ENCODE results near the gene PPIB. TPM values are rescaled to one million over a fixed set of nuclear protein-coding genes. Genes with fewer than 3 reads are reported as not detected.

The PPIB gene
- polyA plus RNA-seq, 1 donor (not counting 4 experiments of a cell fraction or from before 2014, with no cell fraction given), result 544 TPM

DNA sequence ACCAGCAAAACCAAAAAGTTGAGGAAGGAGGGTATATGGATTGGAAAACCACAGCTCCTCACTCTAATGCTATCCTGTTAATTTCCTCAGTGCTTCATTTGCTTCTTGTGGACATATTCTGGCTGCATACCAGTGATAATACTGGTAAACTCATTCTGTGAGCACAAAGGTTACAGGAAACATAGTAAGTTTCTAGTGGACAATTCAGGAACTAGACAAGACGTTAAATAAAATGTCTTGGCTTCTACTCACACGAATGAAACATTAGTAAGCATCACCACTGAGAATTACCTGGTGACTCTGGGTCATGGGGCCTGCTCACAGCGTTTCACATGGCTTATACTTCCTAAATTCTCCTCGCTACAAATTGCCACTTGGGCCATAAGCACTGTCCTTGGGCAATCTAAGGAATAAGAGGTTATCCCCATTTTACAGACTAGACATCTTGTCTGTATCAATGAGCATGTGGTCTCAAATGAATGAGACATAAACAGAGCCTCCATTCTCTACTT, 20.1 kb upstream of the PPIB start:
- dilution Hi-C loops (cut with MboI; ENCODE audit: extremely low pct_ligation_motif_present, low sequenced_read_pairs), result no loop called here

DNA sequence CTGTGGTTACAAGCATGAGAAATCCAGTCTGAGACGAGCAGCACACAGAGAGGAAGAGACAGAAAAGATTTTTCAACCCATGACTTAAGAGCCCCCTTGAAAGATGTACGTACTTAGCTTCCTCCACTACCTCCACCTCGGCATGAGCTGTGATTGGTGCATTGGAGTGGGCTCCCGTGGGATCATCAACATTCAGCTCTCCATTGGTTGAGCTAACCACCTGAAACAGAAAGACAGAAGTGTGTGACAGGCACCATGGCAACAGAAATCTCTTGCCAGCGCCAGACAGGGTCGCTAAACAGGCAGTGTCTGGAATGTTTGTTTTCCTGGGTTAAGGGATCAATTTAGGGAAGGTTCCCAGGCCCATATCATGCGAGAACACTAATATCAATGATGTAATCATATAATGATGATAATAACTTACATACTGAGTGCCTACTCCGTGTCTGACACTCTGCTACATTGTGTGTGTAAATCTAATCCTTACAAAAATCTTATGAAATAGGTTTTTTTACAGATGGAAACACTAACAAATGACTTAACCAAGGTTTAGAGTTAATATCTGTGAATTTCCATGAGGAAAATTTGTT, 17.5 kb upstream of the PPIB start:
- Histone ChIP-seq H3K4me3 (ENCODE audit: control insufficient read depth in 2 of 3, extremely low read depth in 1 of 3, insufficient read depth in 2 of 3, low read depth in 1 of 3, low read length in 3 of 3) (no peak overlapping the region), H3K36me3 (ENCODE audit: control insufficient read depth in 2 of 2, extremely low read depth in 1 of 2, insufficient read depth in 2 of 2, low read length in 2 of 2) (peaks cover 8 to 24% of the 10 kb centered on the region in 2 experiments), H3K9me3 (ENCODE audit: control insufficient read depth, low read depth, low read length) (no peaks in the 10 kb centered on the region), H3K79me2 (ENCODE audit: control insufficient read depth, insufficient read depth, low read length) (no peaks in the 10 kb centered on the region), H3K4me2 (ENCODE audit: control insufficient read depth, extremely low read depth, insufficient read depth, low read depth, low read length) (no peak overlapping the region), H3K27ac (ENCODE audit: control insufficient read depth, insufficient read depth, low read length) (no peak overlapping the region), H3K4me1 (ENCODE audit: control insufficient read depth, extremely low read depth, insufficient read depth, low read length) (no peaks in the 10 kb centered on the region), H4K20me1 (ENCODE audit: control insufficient read depth, extremely low read depth, insufficient read depth, low read length) (no peaks in the 10 kb centered on the region), H2AFZ (ENCODE audit: control insufficient read depth, low read length) (no peak overlapping the region), H3K9me1 (ENCODE audit: control insufficient read depth, extremely low read depth, insufficient read depth, low read length) (no peaks in the 10 kb centered on the region), H3K9ac (ENCODE audit: control insufficient read depth, extremely low read depth, insufficient read depth, low read length) (no peak overlapping the region), H3K27me3 (ENCODE audit: control insufficient read depth, extremely low read depth, insufficient read depth, low read length) (no peaks in the 10 kb centered on the region)
- DNase-seq (ENCODE audit: low read depth, low spot score), result no peak
- dilution Hi-C loops (cut with MboI; ENCODE audit: extremely low pct_ligation_motif_present, low sequenced_read_pairs), result no loop called here
- no peak for FAIRE-seq
- no peak for TF ChIP-seq EZH2 (IDR thresholded peaks at IDR 0.05; ENCODE audit: low read length)
- TF ChIP-seq, protein P1, sequence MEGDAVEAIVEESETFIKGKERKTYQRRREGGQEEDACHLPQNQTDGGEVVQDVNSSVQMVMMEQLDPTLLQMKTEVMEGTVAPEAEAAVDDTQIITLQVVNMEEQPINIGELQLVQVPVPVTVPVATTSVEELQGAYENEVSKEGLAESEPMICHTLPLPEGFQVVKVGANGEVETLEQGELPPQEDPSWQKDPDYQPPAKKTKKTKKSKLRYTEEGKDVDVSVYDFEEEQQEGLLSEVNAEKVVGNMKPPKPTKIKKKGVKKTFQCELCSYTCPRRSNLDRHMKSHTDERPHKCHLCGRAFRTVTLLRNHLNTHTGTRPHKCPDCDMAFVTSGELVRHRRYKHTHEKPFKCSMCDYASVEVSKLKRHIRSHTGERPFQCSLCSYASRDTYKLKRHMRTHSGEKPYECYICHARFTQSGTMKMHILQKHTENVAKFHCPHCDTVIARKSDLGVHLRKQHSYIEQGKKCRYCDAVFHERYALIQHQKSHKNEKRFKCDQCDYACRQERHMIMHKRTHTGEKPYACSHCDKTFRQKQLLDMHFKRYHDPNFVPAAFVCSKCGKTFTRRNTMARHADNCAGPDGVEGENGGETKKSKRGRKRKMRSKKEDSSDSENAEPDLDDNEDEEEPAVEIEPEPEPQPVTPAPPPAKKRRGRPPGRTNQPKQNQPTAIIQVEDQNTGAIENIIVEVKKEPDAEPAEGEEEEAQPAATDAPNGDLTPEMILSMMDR (optimal IDR thresholded peaks at IDR 0.05 in 1 of 3, IDR thresholded peaks at IDR 0.05 in 1 of 3, conservative IDR thresholded peaks at IDR 0.05 in 1 of 3; ENCODE audit: extremely low read depth in 1 of 3, insufficient read depth in 2 of 3, low read length in 3 of 3), result no peak

More for the DNA sequence above, 20.1 kb upstream of the PPIB start:
- Histone ChIP-seq H3K9me1 (ENCODE audit: control insufficient read depth, extremely low read depth, insufficient read depth, low read length) (no peaks in the 10 kb centered on the region), H4K20me1 (ENCODE audit: control insufficient read depth, extremely low read depth, insufficient read depth, low read length) (no peaks in the 10 kb centered on the region), H3K27ac (ENCODE audit: control insufficient read depth, insufficient read depth, low read length) (no peak overlapping the region), H3K9ac (ENCODE audit: control insufficient read depth, extremely low read depth, insufficient read depth, low read length) (no peak overlapping the region), H3K4me1 (ENCODE audit: control insufficient read depth, extremely low read depth, insufficient read depth, low read length) (peaks cover 10% of the 10 kb centered on the region), H3K27me3 (ENCODE audit: control insufficient read depth, extremely low read depth, insufficient read depth, low read length) (no peaks in the 10 kb centered on the region), H3K4me3 (ENCODE audit: control insufficient read depth in 2 of 3, extremely low read depth in 1 of 3, insufficient read depth in 2 of 3, low read depth in 1 of 3, low read length in 3 of 3) (no peak overlapping the region), H3K9me3 (ENCODE audit: control insufficient read depth, low read depth, low read length) (no peaks in the 10 kb centered on the region), H3K36me3 (ENCODE audit: control insufficient read depth in 2 of 2, extremely low read depth in 1 of 2, insufficient read depth in 2 of 2, low read length in 2 of 2) (peaks cover 5 to 20% of the 10 kb centered on the region in 2 experiments), H3K4me2 (ENCODE audit: control insufficient read depth, extremely low read depth, insufficient read depth, low read depth, low read length) (no peak overlapping the region), H2AFZ (ENCODE audit: control insufficient read depth, low read length) (no peak overlapping the region), H3K79me2 (ENCODE audit: control insufficient read depth, insufficient read depth, low read length) (no peaks in the 10 kb centered on the region)
- no peak for FAIRE-seq
- no peak for TF ChIP-seq EZH2 (IDR thresholded peaks at IDR 0.05; ENCODE audit: low read length)
- TF ChIP-seq, protein P1 (optimal IDR thresholded peaks at IDR 0.05 in 1 of 3, IDR thresholded peaks at IDR 0.05 in 1 of 3, conservative IDR thresholded peaks at IDR 0.05 in 1 of 3; ENCODE audit: extremely low read depth in 1 of 3, insufficient read depth in 2 of 3, low read length in 3 of 3), result no peak
- DNase-seq (ENCODE audit: low read depth, low spot score), result no peak
